Measurements from ENCODE around the gene CLIC4.

GRCh38 chr1:24749252-24749651, 4.0 kb downstream of the CLIC4 start:
- TF ChIP-seq CTCF (conservative IDR thresholded peaks at IDR 0.05; ENCODE audit: low read depth in 2 of 2) (no peak), EZH2phosphoT487 (IDR thresholded peaks at IDR 0.05; ENCODE audit: unreplicated experiment) (no peak), POLR2AphosphoS5 (IDR thresholded peaks at IDR 0.05; ENCODE audit: low read depth) (no peak), EZH2 (IDR thresholded peaks at IDR 0.05; ENCODE audit: low read depth, unreplicated experiment) (no peak)

Measured in GM23338 (cell line).